ENCODE data around the gene AFDN.

The AFDN gene

GRCh38 chr6:167796192-167796981 is 30.3 kb upstream of the AFDN start:
- no peak for DNase-seq

GRCh38 chr6:167797011-167797471 is 29.7 kb upstream of the AFDN start:
- DNase-seq: no peak

- no peak for DNase-seq
These were observed 29.0 kb upstream of the AFDN start for GRCh38 chr6:167797476-167798265.

GRCh38 chr6:167798453-167798852 is 28.3 kb upstream of the AFDN start:
- DNase-seq: no peak

GRCh38 chr6:167799033-167799821 is 27.5 kb upstream of the AFDN start:
- DNase-seq: no peak

- no peak for DNase-seq
These were observed 26.2 kb upstream of the AFDN start for GRCh38 chr6:167800549-167800948.

GRCh38 chr6:167801263-167801662 is 25.4 kb upstream of the AFDN start:
- no peak for DNase-seq

- DNase-seq: no peak
These were observed 24.4 kb upstream of the AFDN start for GRCh38 chr6:167802339-167802738.

GRCh38 chr6:167803816-167804215 is 22.9 kb upstream of the AFDN start:
- no peak for DNase-seq

- no peak for DNase-seq
These were observed 22.3 kb upstream of the AFDN start for GRCh38 chr6:167804281-167805013.

- no peak for DNase-seq
These were observed 21.2 kb upstream of the AFDN start for GRCh38 chr6:167805349-167806060.

GRCh38 chr6:167806061-167806700 is 20.5 kb upstream of the AFDN start:
- DNase-seq: no peak

- DNase-seq: no peak
These were observed 19.5 kb upstream of the AFDN start for GRCh38 chr6:167807200-167807599.

- no peak for DNase-seq
These were observed 19.0 kb upstream of the AFDN start for GRCh38 chr6:167807756-167808155.

- DNase-seq: no peak
These were observed 15.7 kb upstream of the AFDN start for GRCh38 chr6:167811040-167811439.

GRCh38 chr6:167811442-167812087 is 15.1 kb upstream of the AFDN start:
- DNase-seq: no peak

GRCh38 chr6:167812088-167812487 is 14.6 kb upstream of the AFDN start:
- DNase-seq: no peak

GRCh38 chr6:167815296-167815980 is 11.3 kb upstream of the AFDN start:
- no peak for DNase-seq

- no peak for DNase-seq
These were observed 9.7 kb upstream of the AFDN start for GRCh38 chr6:167817016-167817415.

GRCh38 chr6:167817729-167818128 is 9.0 kb upstream of the AFDN start:
- DNase-seq: no peak

All from T-helper 9 cell (primary cell).